Measurements from ENCODE around the gene LYSMD3. TPM values are rescaled to one million over a fixed set of nuclear protein-coding genes. Genes with fewer than 3 reads are reported as not detected.

The LYSMD3 gene
- total RNA-seq, 1 experiment from 2014 or later, result 15.3 TPM

DNA sequence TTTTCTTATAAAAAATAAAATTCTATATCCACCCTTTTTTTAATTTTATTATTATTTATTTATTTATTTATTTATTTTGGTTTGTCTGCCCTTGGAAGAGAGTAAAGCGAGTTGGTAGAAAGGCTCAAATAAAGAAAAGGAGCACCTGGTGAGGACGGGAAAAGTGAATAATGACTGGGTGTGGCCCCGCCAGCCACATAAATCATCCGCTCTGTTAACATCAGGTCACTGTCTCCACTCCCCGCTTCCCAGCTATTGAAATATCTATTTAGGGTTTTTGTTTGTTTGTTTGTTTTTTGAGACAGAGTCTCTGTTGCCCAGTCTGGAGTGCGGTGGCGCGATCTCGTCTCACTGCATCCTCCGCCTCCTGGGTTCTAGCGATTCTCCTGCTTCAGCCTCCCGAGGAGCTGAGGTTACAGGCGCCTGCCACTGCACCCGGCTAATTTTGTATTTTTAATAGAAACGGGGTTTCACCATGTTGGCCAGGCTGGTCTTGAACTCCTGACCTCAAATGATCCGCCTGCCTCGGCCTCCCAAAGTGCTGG lies 53.9 kb downstream of the LYSMD3 start:
- intact Hi-C loops (cut with micrococcal nuclease; ENCODE audit: unreplicated experiment), result no loop called here
- no peaks in the 10 kb centered on the region for H3K9me3 ChIP-seq
- H3K27ac Mint-ChIP-seq (ENCODE audit: unreplicated experiment), result no peak overlapping the region
- peaks cover 7% of the 10 kb centered on the region; the same call in 1 of the 2 replicates for H3K4me1 ChIP-seq
- CTCF ChIA-PET, result no interaction called here
- H3K4me1 Mint-ChIP-seq (ENCODE audit: low read depth, unreplicated experiment), result peaks cover 6% of the 10 kb centered on the region
- BruUV-seq (replicated peaks), result TSS peak; percentile 48
- H3K36me3 Mint-ChIP-seq (ENCODE audit: insufficient read depth, unreplicated experiment), result peaks cover 11% of the 10 kb centered on the region
- TF ChIP-seq, protein P1, sequence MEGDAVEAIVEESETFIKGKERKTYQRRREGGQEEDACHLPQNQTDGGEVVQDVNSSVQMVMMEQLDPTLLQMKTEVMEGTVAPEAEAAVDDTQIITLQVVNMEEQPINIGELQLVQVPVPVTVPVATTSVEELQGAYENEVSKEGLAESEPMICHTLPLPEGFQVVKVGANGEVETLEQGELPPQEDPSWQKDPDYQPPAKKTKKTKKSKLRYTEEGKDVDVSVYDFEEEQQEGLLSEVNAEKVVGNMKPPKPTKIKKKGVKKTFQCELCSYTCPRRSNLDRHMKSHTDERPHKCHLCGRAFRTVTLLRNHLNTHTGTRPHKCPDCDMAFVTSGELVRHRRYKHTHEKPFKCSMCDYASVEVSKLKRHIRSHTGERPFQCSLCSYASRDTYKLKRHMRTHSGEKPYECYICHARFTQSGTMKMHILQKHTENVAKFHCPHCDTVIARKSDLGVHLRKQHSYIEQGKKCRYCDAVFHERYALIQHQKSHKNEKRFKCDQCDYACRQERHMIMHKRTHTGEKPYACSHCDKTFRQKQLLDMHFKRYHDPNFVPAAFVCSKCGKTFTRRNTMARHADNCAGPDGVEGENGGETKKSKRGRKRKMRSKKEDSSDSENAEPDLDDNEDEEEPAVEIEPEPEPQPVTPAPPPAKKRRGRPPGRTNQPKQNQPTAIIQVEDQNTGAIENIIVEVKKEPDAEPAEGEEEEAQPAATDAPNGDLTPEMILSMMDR (IDR thresholded peaks at IDR 0.05; ENCODE audit: insufficient read depth in 1 of 2, low read depth in 1 of 2, low read length in 1 of 2, severe bottlenecking in 1 of 2, unreplicated experiment in 1 of 2), result no peak
- H3K9me3 Mint-ChIP-seq (ENCODE audit: unreplicated experiment), result no peaks in the 10 kb centered on the region
- H3K27me3 Mint-ChIP-seq (ENCODE audit: insufficient read depth, unreplicated experiment), result no peaks in the 10 kb centered on the region
- no peaks in the 10 kb centered on the region for H3K36me3 ChIP-seq (ENCODE audit: control insufficient read depth, insufficient read depth, low read length)
- DNase-seq, result no peak
- POLR2A ChIA-PET, result interaction anchor here (1.6 kb wide), 1 partner anchor 53 kb away, joined by 4 read pairs; no protein-coding TSS in a partner anchor
- no peaks in the 10 kb centered on the region for H3K27me3 ChIP-seq (replicated peaks; ENCODE audit: control insufficient read depth, insufficient read depth, low read length)
- H3K4me3 ChIP-seq (ENCODE audit: low read depth, low read length), result peak overlapping the region; percentile 94
- H3K4me3 Mint-ChIP-seq (ENCODE audit: unreplicated experiment), result peak overlapping the region; percentile 94

DNA sequence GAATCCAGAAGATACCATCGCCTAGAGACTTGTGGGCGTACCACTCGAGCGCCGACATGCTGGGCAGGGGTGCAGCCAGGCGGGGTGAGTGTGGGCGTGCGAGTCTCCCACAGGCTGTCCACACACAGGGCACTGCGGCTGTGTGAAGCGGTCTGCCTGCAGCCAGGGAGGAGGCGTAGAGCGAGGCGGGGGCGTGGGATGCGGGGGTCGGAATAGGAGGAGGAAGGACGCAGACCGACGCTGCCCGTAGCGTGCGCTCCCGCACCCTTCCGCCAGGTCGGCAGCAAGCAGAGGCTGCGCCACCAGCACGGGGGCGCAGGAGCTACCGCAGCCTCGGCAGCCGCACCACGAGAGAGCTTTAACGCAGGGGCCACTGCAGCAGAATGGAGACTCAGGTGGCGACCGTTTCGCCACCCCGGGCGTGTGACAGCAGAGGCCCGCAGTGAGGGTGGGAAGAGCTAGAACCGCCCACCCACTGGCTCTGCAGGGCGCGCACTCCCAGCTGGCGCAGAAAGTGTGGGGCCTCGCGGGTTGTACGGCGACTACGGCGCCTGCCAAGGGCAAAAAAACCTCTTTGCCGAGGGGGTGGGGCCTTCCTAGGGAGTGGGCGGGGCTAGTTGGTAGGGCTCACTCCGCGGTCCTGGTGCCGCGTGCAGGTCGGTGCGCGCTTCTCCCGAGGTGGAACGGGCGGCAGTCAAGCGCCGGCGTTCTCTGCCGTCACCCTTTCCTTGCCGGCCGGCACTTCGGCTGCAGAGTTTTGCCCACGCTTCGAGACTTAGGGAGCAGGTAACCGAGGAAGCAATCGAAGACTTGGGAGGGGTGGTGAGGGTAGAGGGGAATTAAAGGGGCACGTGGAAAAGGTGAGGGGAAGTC lies 54.9 kb downstream of the LYSMD3 start, which contains the start of the genes MBLAC2 and POLR3G:
Gene MBLAC2, minus strand, starts transcription at position 537 of the 873 bp plus-strand sequence. Its CDS starts 479 bp downstream, at position 58.
Gene POLR3G, plus strand, starts transcription at position 630 of the 873 bp plus-strand sequence. CDS start 10,704 bp downstream, outside the sequence.
- peak within 1 kb of the TSS; percentile 94 for H3K4me3 Mint-ChIP-seq (ENCODE audit: unreplicated experiment)
- TF ChIP-seq, protein P1 (IDR thresholded peaks at IDR 0.05; ENCODE audit: insufficient read depth in 1 of 2, low read depth in 1 of 2, low read length in 1 of 2, severe bottlenecking in 1 of 2, unreplicated experiment in 1 of 2), result peak; percentile 44 to 69
- no peaks in the 10 kb centered on the region for H3K9me3 ChIP-seq
- H3K36me3 Mint-ChIP-seq (ENCODE audit: insufficient read depth, unreplicated experiment), result peaks cover 11% of the 10 kb centered on the region
- peaks cover 12% of the 10 kb centered on the region for H3K4me1 Mint-ChIP-seq (ENCODE audit: low read depth, unreplicated experiment)
- peaks cover 7% of the 10 kb centered on the region; the same call in 1 of the 2 replicates for H3K4me1 ChIP-seq
- H3K27me3 ChIP-seq (replicated peaks; ENCODE audit: control insufficient read depth, insufficient read depth, low read length), result no peaks in the 10 kb centered on the region
- H3K27ac Mint-ChIP-seq (ENCODE audit: unreplicated experiment), result peak within 1 kb of the TSS; percentile 93
- intact Hi-C loops (cut with micrococcal nuclease; ENCODE audit: unreplicated experiment), result loop anchor here (1.0 kb wide), 3 partner anchors 55 to 130 kb away; partner anchors contain the start of gene LYSMD3
- peak; percentile 95 to 96 for DNase-seq
- ChIA-PET POLR2A (interaction anchor here (0.5 to 2.5 kb wide), 4 partner anchors 54 to 907 kb away, joined by 3 to 11 read pairs (median 4); partner anchors contain the start of gene CETN3), CTCF (interaction anchor here (0.6 to 2.1 kb wide), 5 partner anchors 35 to 811 kb away, joined by 3 to 8 read pairs (median 5); partner anchors contain the start of genes ADGRV1 and LYSMD3)
- peak within 1 kb of the TSS; percentile 94 for H3K4me3 ChIP-seq (ENCODE audit: low read depth, low read length)
- H3K36me3 ChIP-seq (ENCODE audit: control insufficient read depth, insufficient read depth, low read length), result no peaks in the 10 kb centered on the region
- no TSS peak for BruUV-seq (replicated peaks)
- H3K9me3 Mint-ChIP-seq (ENCODE audit: unreplicated experiment), result no peaks in the 10 kb centered on the region
- no peaks in the 10 kb centered on the region for H3K27me3 Mint-ChIP-seq (ENCODE audit: insufficient read depth, unreplicated experiment)

Data from Caco-2 (cell line).